Neural progenitor cell (in vitro differentiated cells): Measurements from ENCODE around the gene UBXN11.

Experiments used
- CTCF ChIP-seq: fragments of 200-600 bp; sonication (generic); IDR thresholded peaks from 2 replicates; pipeline ENCODE4 v1.5.1; 2017; ENCODE audit warnings: antibody characterized with exemption, mild to moderate bottlenecking
- EZH2 ChIP-seq: fragments of 200-600 bp; sonication (generic); IDR thresholded peaks from 2 replicates; pipeline ENCODE4 v1.6.1; 2017; ENCODE audit warnings: antibody characterized with exemption, mild to moderate bottlenecking, moderate library complexity

GRCh38 chr1:26280333-26281042 is 25.9 kb downstream of the UBXN11 start:
- TF ChIP-seq CTCF (no peak), EZH2 (no peak)
